A673 (cell line): ENCODE results near the gene GRIN2A.

Experiments
- CTCF ChIP-seq: fragments of 300-800, 200-600 bp; sonication (generic); conservative IDR thresholded peaks from 2 replicates; pipeline ENCODE4 v1.5.1; 2017; ENCODE audit warnings: low read depth, mild to moderate bottlenecking, antibody characterized with exemption, low read length, moderate library complexity, mixed read lengths
- EZH2 ChIP-seq: fragments of 200-600 bp; sonication (generic); IDR thresholded peaks from 2 replicates; pipeline ENCODE4 v1.6.1; 2017; ENCODE audit warnings: borderline replicate concordance, low read depth, mild to moderate bottlenecking, mixed read lengths, antibody characterized with exemption, low read length; ENCODE audit not compliant: poor library complexity, severe bottlenecking

- TF ChIP-seq CTCF (no peak), EZH2 (no peak)
Measured at GRCh38 chr16:9869776-9870175, 312.5 kb downstream of the GRIN2A start.
